SU-DHL-6 (cell line): ENCODE results near the gene CLUH.

Source experiments
- H2AFZ ChIP-seq: fragments of 200-600 bp; sonication (generic); 2 replicates; pipeline ENCODE4 v1.6.1; 2014; ENCODE audit warnings: low read depth, mild to moderate bottlenecking, moderate library complexity, mixed read lengths, antibody characterized with exemption, low read length; ENCODE audit not compliant: severe bottlenecking
- H3F3A ChIP-seq: fragments of 200-600 bp; shearing (Covaris generic); 2 replicates; pipeline ENCODE4 v1.6.0; 2016; ENCODE audit warnings: antibody characterized with exemption, mild to moderate bottlenecking; ENCODE audit not compliant: insufficient read depth
- H3K27ac ChIP-seq: fragments of 200-600 bp; sonication (generic); 2 replicates; pipeline ENCODE4 v1.5.1; 2016; ENCODE audit warnings: low read depth, mild to moderate bottlenecking, low read length, moderate library complexity, mixed read lengths
- H3K27me3 ChIP-seq: fragments of 200-600 bp; sonication (generic), shearing (Covaris generic); 2 replicates; pipeline ENCODE4 v1.6.0; 2014; ENCODE audit warnings: mild to moderate bottlenecking, low read length
- H3K36me3 ChIP-seq: fragments of 200-600 bp; sonication (generic); 2 replicates; pipeline ENCODE4 v1.6.1; 2014; ENCODE audit warnings: mild to moderate bottlenecking, low read length, mixed read lengths
- H3K4me2 ChIP-seq: fragments of 300-600, 200-600 bp; shearing (Covaris generic), sonication (generic); 2 replicates; pipeline ENCODE4 v1.6.0; 2014; ENCODE audit warnings: low read length, low read depth, mild to moderate bottlenecking; ENCODE audit not compliant: poor library complexity, severe bottlenecking
- H3K4me3 ChIP-seq: fragments of 200-600 bp; sonication (generic); 2 replicates; pipeline ENCODE4 v1.5.1; 2014; ENCODE audit warnings: antibody characterized with exemption, low read length, mild to moderate bottlenecking, mixed read lengths; ENCODE audit not compliant: insufficient read depth, poor library complexity, severe bottlenecking
- H3K79me2 ChIP-seq: fragments of 200-600 bp; sonication (generic); 2 replicates; pipeline ENCODE4 v1.6.1; 2014; ENCODE audit warnings: mild to moderate bottlenecking, low read length, moderate library complexity; ENCODE audit not compliant: insufficient read depth
- H3K9ac ChIP-seq: fragments of 200-600 bp; sonication (generic); 2 replicates; pipeline ENCODE4 v1.7.0; 2014; ENCODE audit warnings: mild to moderate bottlenecking, low read length
- H3K9me2 ChIP-seq: fragments of 200-600 bp; sonication (generic); replicated peaks from 2 replicates; pipeline ENCODE4 v1.6.1; 2014; ENCODE audit warnings: low read length; ENCODE audit not compliant: insufficient read depth
- H3K9me3 ChIP-seq: fragments of 200-600 bp; sonication (generic); 2 replicates; pipeline ENCODE4 v1.6.1; 2014; ENCODE audit warnings: low read length, mixed read lengths; ENCODE audit not compliant: insufficient read depth
- H4K20me1 ChIP-seq: fragments of 200-600 bp; sonication (generic); 2 replicates; pipeline ENCODE4 v1.6.1; 2014; ENCODE audit warnings: low read depth, mild to moderate bottlenecking, antibody characterized with exemption, low read length, moderate library complexity, mixed read lengths
- EZH2phosphoT487 ChIP-seq: fragments of 200-600 bp; sonication (generic), shearing (Covaris generic); conservative IDR thresholded peaks from 2 replicates; pipeline ENCODE4 v1.6.1; 2018; ENCODE audit warnings: mild to moderate bottlenecking, antibody characterized with exemption, low read length, moderate library complexity, mixed read lengths
- TF ChIP-seq, protein P1 (sequence below): fragments of 200-600 bp; sonication (generic); IDR thresholded peaks from one replicate; pipeline ENCODE4 v1.5.1; 2017; ENCODE audit warnings: antibody characterized with exemption, mild to moderate bottlenecking, low read length, moderate library complexity; ENCODE audit not compliant: insufficient read depth, poor library complexity, severe bottlenecking

The CLUH gene

DNA sequence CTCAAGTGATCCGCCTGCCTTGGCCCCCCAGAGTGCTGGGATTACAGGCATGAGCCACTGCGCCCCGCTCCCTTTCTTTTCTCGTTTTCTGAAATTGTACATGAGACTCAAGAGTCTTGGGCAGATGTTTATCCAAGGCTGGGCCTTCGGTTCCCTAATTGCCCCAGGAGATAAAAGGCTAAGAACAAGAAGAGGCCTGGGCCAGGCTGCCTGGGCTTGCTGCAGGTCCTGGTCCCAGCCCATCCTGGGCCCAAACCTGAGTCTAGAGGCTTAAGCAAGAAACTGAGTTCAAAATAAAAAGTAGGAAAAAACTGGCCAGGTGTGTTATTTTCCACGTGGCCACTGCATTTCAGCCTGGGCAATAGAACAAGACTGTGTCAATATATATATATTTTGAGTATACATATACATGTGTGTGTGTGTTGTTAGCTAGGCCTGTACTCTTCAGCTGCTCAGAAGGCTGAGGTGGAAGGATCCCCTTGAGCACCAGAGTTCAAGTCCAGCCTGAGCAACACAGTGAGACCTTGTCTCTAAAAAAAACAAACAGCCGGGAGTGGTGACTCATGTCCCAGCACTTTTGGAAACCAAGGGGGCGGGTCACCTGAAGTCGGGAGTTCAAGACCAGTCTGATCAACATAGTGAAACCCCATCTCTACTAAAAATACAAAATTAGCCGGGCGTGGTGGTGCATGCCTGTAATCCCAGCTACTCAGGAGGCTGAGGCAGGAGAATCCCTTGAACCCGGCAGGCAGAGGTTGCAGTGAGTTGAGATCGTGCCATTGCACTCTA, 6.8 kb upstream of the CLUH start:
- Histone ChIP-seq H3K27me3 (no peaks in the 10 kb centered on the region), H2AFZ (no peak overlapping the region), H3K4me2 (no peak overlapping the region), H3K9me3 (no peaks in the 10 kb centered on the region), H3K9me2 (no peaks in the 10 kb centered on the region), H3K79me2 (no peaks in the 10 kb centered on the region), H3K36me3 (no peaks in the 10 kb centered on the region), H3K9ac (no peak overlapping the region), H3K27ac (no peak overlapping the region), H3K4me3 (no peak overlapping the region), H3F3A (no peaks in the 10 kb centered on the region), H4K20me1 (no peaks in the 10 kb centered on the region)
- TF ChIP-seq EZH2phosphoT487 = no peak
- TF ChIP-seq, protein P1, sequence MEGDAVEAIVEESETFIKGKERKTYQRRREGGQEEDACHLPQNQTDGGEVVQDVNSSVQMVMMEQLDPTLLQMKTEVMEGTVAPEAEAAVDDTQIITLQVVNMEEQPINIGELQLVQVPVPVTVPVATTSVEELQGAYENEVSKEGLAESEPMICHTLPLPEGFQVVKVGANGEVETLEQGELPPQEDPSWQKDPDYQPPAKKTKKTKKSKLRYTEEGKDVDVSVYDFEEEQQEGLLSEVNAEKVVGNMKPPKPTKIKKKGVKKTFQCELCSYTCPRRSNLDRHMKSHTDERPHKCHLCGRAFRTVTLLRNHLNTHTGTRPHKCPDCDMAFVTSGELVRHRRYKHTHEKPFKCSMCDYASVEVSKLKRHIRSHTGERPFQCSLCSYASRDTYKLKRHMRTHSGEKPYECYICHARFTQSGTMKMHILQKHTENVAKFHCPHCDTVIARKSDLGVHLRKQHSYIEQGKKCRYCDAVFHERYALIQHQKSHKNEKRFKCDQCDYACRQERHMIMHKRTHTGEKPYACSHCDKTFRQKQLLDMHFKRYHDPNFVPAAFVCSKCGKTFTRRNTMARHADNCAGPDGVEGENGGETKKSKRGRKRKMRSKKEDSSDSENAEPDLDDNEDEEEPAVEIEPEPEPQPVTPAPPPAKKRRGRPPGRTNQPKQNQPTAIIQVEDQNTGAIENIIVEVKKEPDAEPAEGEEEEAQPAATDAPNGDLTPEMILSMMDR = no peak

DNA sequence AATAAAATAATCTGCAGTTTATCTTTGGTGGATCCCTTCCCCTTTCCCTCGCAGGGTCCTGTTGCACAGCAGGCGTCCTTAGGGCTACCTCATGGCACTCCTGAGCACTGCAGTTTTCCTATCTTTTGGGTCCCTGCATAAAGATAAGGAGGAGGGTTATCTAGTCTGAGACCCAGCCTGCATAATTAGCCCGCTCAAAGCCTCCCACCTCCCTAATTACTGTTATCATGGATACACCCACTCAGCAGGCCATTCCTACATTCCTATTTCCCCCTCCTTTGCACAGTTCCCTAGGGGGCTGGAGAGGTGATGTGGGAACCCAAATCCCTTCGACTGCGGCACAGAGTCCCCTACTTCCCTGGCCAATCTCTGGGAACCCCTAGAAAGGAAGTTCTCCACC, 5.1 kb upstream of the CLUH start:
- no peaks in the 10 kb centered on the region for H3K9me2 ChIP-seq
- H3K4me2 ChIP-seq = no peak overlapping the region
- no peaks in the 10 kb centered on the region for H3K9me3 ChIP-seq
- no peak overlapping the region for H3K9ac ChIP-seq
- H3K4me3 ChIP-seq = no peak overlapping the region
- H3K79me2 ChIP-seq = peaks cover 5% of the 10 kb centered on the region; the same call in 1 of the 2 replicates
- H4K20me1 ChIP-seq = no peaks in the 10 kb centered on the region
- no peaks in the 10 kb centered on the region for H3K27me3 ChIP-seq
- no peak for TF ChIP-seq EZH2phosphoT487
- TF ChIP-seq, protein P1 = no peak
- H3K27ac ChIP-seq = no peak overlapping the region
- no peaks in the 10 kb centered on the region for H3F3A ChIP-seq
- no peaks in the 10 kb centered on the region for H3K36me3 ChIP-seq
- H2AFZ ChIP-seq = no peak overlapping the region

- H3K9me2 ChIP-seq = no peaks in the 10 kb centered on the region
- no peak overlapping the region for H3K4me3 ChIP-seq
- no peak overlapping the region for H3K9ac ChIP-seq
- TF ChIP-seq, protein P1 = no peak
- no peak for TF ChIP-seq EZH2phosphoT487
- H2AFZ ChIP-seq = no peak overlapping the region
- peaks cover 28% of the 10 kb centered on the region for H3K79me2 ChIP-seq
- H3K27me3 ChIP-seq = no peaks in the 10 kb centered on the region
- no peaks in the 10 kb centered on the region for H3F3A ChIP-seq
- no peak overlapping the region for H3K27ac ChIP-seq
- H4K20me1 ChIP-seq = no peaks in the 10 kb centered on the region
- no peaks in the 10 kb centered on the region for H3K36me3 ChIP-seq
- H3K9me3 ChIP-seq = no peaks in the 10 kb centered on the region
- no peak overlapping the region for H3K4me2 ChIP-seq
These were observed 2.3 kb upstream of the CLUH start for GRCh38 chr17:2713881-2714280.
